ENCODE data around the gene ZNF853.

ZNF853 gene

DNA sequence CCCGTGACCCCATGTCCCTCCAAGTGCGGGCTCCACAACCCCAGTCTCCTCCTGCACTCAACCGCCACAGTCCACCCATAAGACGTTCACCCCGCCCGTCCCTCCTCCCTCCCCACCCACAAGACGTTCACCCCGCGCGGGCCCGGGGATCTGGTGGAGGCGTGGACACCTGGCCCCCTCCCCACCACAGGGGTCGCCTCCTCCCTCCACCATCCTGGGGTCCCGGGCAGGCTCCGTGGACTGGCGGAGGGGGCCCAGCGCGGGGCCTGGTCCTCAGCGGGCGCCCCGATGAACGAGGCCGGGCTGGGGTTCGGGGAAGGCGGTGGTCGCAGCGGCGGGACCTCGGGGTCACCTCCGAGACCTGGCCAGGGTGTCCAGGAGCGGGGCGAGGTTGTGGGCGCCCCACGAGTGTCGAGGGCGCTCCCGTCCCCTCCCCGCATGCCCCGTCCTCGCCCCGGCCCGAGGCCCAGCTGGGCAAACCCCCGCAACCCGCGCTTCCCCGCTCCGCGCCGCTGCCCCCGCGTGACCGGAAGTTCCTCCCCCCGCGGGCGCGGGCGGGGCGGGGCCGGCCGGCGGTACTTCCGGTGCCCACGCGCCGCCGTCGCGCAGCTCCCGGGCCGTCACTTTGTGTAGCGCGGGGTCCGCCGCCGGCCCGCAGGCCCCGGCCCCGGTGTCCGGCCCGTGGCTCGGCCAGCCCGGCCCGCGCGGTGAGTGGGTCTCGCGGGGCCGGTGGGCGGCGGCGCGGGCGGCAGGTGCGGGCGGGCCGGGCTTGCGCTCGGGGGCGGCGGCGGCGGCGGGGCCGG is 21.5 kb downstream of the ZNF853 start, which contains the start of gene ZNF316:
Gene ZNF316 (plus strand): TSS at position 578 of the 803 bp plus-strand sequence. CDS start 5,092 bp downstream, outside the sequence.
- DNase-seq (ENCODE audit: low read depth) = no peak

DNA sequence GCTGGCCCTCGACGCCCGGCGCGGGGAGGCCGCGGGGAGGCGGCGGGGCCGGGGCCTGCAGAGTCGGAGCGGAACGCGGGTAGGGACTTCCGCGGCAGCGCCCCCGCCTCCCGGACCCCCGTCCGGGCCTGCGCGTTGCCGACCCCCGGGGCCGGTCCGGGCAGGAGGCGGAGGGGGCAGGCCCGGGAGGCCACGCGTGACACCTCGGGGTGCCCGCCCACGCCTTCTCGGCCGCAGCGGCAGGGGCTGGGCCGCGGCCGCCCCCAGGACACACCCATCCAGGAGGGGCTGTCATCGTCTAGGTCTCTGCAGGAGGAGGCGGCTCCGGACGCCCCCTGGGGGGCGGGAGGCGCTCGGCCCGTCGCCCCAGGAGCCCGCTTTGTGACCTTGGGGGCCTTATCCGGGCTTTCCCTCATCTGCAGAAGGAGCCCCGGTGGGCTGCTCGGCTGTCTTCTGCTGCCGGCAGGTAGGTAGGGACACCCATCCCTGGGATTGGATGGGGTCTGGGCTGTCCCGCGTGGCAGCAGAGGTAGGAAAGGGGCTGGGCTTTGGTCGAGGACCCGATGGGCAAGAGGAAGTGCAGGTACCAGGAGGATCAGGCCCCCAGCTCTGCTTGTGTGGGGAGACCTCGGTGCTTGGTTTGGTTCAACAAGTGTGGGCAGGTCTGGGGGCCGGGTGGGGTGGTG is 22.3 kb downstream of the ZNF853 start:
- peak; percentile 39 for DNase-seq (ENCODE audit: low read depth)

DNA sequence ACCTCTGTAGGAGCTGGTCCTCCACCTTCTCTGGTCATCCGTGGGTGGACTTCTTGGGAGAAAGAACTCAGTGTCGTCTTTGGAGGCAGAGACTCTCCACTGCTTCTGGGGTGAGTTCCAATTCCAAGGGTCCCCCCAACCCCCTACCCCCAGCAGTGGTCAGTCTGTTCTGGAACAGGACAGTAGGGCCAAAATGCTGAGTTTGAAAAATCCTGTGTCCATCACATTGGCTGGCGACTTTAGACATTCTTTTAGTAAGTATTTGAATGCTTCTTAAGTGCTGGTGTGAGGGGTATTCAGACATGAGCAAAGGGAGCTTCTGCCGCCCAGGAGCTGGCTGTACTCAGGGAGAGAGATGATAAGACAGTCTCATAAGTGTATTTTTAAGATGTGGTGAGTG is 23.6 kb downstream of the ZNF853 start:
- no peak for DNase-seq (ENCODE audit: low read depth)

DNA sequence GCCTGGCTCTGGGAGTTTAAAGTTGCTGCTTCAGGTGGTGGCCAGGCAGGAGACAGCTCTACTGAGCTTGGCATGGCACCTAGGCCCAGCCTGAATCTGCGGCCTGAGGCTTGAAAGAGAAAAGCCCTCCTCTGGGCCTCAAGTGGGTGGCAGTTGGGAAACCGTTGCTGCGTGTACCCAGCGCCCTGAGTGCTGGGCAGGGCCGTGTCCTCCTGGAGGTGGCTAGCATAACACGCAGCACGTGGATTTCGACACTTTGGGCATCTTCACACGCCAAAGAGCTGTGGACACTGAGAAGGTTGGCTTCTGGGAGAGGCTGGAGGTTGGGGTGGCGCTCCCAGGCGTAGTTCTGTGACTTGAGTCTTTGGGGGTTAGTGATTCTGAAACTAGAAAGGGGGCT is 24.2 kb downstream of the ZNF853 start:
- no peak for DNase-seq (ENCODE audit: low read depth)

DNA sequence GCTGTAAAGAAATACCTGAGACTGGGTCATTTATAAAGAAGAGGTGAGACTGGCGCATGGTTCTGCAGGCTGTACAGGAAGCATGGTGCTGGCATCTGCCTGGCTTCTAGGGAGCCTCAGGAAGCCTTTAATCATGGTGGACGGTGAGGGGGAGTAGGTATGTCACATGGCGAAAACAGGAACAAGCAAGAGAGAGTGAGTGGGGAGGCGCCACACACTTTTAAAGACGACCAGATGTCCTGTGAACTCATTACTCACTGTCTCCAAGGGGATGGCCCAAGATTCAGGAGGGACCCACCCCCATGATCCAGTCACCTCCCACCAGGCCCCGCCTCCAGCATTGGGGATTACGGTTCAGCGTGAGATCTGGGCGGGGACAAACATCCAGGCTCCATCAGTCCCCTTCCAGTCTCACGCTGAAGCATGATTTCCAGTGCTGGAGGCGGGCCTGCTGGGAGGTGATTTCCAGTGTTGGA is 24.9 kb downstream of the ZNF853 start:
- DNase-seq (ENCODE audit: low read depth) = no peak

DNA sequence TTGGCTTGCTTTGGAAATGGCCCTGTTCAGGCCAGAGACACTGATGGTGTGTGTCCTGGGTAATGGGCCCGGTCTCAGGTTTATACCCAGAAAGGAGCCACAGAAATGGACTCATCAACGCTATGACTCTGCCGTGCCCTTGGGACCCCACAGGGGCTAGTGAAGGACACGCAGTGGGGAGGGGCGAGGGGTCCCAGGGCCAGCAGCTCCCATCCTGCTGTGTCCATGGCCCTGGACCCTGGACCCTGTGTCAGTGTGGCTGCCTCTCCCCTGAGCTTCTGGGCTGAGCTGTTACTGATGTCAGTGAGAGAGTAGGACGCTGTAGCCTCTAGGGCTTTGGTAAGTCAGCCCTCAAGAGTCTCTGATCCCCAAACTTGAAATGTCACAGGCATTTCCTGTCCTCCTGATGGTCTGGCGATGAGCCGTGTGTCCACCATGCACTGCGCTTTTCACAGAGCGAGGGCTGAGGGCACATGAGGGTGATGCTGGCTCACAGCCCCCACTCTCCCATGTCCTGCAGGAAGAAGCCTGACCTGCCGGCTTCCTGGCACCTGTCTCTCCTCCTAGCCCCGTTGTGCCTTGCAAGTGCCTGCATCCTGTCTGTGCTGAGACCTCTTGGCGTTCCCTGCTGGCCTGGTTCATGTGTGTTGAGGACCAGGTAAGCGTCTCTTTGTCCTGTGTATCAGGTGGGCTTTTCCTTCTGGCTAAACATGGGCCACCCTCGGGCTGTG is 26.1 kb downstream of the ZNF853 start:
- DNase-seq (ENCODE audit: low read depth) = no peak

DNA sequence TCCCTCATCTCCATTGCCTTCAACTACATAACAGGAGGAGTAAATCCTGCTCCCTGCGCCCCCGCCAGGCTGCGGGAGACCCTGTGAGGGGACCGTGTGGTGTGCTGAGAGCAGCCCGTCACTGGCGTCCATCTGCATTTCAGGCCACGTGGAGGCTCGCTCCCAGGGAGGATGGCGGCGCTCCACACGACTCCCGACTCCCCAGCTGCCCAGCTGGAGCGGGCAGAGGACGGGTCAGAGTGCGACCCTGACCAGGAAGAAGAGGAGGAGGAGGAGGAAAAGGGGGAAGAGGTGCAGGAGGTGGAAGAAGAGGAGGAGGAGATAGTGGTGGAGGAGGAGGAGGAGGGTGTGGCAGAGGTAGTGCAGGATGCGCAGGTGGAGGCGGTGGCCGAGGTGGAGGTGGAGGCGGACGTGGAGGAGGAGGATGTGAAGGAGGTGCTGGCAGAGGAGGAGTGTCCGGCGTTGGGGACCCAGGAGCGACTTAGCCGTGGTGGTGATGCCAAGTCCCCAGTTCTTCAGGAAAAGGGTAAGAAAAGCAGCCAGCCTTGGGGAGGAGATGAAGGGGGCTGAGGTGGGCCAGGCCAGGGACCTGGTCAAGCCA is 26.9 kb downstream of the ZNF853 start:
- no peak for DNase-seq (ENCODE audit: low read depth)

DNA sequence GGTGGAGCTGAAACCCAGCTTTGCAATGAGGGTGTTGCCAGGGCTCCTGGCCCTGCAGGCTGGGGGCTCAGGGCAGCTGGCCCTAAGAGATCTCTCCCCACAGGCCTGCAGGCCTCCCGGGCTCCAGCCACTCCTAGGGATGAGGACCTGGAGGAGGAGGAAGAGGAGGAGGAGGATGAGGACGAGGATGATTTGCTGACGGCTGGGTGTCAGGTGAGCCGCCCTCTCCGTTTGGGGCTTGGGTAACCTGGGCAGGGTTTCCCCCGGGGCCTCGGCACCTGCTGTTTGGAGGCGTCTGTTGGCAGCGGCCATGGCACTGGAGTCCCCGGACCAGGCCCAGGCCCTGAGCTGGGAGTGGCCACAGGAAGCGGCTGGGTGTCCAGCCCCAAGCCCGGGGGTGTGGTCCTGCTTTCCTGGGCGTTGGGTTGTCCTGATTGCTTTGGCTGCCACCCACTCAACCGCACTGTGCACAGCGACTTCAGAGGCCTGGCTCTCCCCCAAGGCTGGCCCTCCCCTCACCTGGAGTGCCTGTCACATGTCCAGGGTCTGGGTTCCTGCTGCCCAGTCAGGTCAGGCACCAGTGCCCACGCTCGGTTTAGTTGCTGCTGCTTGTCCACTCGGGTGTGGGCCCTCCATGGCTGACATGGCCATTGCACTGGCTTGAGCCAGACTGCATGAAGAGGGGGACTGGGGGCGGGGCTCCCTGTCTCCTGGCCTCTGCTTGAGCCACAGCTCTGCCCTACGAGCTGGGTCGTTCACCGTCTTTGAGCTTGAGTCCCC is 27.6 kb downstream of the ZNF853 start:
- DNase-seq (ENCODE audit: low read depth) = no peak

DNA sequence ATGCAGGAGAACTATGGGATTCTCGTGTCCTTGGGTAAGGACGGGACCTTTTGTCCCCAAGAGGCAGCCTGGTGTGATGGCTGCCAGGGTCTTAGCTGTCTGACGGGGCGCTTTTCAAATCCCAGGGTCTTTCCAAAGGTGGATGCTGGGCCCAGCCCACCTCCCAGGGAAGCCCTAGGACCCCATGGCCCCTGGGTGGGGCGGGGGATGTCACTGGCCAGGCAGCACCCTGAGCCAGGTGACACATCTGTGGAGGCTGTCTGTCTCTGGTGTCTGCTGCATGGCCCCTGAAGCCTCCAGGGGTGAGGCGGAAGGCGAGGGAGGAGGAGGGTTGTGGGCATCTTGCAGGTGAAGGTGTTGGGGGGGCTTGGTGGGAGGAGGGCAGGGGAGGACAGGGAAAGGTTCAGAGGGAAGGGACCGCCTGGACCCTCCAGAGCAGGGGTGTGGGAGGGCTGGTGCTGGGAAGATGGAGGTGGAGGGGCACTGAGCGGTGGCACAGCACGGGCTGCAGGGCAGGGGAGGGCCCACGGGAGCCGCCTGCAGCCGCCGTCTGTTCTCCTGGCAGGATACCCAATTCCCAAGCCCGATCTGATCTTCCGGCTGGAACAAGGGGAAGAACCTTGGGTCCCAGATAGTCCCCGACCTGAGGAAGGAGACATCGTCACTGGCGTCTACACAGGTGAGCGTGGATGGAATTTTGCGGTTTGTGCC is 28.7 kb downstream of the ZNF853 start:
- DNase-seq (ENCODE audit: low read depth) = no peak

DNA sequence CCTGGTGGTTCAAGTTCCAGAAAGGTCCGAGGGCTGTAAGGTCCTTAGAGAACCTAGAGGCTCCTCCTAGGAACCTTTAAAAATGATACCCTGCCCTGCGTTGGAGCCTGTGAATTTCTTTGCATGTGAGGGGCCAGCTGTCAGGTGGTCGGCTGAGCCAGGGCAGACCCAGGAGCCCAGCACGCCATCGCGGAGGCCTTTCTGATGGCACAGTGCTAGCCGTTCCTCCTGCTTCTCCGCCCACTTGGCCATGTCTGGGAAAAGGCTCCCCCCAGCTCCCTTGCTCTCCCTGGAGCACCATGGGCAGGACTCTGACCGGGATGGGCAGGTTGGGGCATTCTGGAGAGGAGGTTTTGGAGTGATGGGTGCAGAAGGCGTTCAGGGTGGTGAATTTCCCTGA is 29.3 kb downstream of the ZNF853 start:
- DNase-seq (ENCODE audit: low read depth) = no peak

DNA sequence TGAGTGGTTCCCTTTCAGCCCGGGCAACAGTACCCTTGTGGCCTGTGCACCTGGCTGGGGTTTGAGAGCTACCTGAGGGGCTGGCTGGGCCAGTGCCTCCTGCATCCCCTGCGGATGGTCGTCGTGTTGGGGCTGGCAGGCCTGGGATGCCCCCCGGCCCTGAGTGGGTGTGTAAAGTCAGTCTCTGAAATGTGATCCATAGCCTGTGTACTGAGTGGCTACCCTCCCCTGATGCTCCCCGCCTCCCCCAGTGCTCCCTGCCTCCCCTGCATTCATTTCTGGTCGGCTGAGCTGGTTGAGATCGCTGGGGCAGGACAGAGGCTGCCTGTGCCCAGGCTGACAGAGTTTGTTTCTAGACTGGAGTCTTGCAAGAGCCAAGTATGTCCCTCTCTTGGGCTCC is 31.1 kb downstream of the ZNF853 start:
- DNase-seq (ENCODE audit: low read depth) = no peak

DNA sequence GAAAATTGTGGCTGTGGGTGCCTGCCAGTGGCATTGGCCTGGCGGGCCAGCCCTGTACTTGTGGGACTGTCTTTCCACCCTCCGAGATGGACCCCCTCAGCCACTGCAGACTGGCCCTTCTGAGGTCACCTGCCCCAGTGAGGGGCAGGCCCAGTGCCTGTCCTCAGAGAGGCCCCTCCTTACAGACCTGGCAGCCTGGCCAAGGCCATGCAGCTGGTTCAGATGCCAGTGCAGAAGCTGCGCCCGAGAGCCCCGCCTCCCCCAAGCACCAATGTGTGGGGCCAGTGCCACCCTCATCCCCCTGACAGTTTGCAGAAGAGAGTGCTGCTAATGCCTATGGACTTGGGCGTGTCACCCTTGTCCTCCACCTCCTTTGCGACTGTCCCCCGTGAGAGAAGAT is 31.7 kb downstream of the ZNF853 start:
- no peak for DNase-seq (ENCODE audit: low read depth)

DNA sequence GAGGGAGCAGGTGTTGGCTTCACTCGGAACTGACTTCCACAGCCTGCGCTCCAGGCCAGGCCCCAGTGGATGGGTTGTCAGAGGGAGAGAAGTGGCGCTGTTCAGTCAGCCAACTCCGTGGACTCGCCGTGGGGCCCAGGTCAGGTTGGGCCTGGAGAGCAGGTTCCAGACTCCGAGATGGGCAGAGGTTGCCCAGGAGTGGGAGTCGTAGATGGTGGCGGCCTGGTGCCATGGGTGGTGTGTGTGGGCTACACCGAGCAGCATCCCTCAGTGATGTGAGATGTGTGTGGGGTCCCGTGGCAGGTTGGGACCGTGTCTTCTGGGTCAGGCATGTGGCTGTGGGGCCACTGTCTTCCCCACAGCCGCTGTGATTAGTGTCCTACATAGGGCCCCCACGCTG is 32.1 kb downstream of the ZNF853 start:
- DNase-seq (ENCODE audit: low read depth) = no peak

DNA sequence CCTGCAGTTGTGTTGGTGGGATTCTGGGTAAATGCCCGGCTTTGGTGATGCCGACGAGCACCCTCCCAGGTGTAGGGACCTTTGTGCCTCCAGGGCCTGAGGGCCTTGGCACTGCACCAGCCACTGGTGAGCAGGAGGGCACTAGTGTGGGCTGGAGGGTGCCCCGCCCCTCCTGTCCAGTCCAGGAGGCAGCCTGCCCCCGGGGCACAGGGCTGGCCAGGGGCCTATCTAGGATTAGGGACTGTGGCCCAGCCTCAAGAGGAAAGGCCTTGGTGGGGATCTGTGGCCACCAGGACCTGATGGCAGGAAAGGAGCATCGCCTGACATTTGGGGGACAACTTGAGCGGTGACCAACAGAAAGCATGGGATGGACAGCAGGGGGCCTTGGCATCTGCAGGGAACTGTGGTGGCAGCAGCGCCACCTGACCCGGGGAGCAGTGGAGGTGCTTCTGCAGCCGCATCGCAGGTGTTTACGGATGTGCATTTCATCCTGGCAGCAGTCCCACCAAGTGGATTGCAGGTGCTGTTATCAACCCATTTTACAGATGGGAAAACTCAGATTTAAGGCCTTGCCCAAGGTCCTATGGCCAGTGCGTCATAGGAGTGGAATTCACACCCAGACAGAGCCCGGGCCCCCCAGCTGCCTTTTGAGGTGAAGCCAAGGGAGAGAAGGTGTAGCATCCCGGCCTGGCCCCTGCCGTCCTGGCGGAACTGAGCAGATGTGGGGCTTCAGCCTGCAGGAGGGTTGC is 32.8 kb downstream of the ZNF853 start:
- no peak for DNase-seq (ENCODE audit: low read depth)

DNA sequence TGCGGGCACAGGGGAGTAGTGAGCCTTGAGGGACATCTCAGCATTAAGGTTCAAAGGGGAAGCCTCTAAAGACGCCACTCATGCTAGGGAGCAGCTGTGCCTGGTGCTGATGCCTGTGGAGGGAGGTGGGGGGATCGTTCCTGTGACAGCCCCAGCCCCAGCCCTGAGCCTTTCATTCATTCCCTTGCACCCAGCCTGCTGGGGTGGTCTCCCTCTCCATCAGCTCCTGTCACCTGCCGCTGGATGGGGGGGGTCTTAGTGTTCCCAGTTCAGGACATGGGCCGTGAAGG is 33.4 kb downstream of the ZNF853 start:
- no peak for DNase-seq (ENCODE audit: low read depth)

DNA sequence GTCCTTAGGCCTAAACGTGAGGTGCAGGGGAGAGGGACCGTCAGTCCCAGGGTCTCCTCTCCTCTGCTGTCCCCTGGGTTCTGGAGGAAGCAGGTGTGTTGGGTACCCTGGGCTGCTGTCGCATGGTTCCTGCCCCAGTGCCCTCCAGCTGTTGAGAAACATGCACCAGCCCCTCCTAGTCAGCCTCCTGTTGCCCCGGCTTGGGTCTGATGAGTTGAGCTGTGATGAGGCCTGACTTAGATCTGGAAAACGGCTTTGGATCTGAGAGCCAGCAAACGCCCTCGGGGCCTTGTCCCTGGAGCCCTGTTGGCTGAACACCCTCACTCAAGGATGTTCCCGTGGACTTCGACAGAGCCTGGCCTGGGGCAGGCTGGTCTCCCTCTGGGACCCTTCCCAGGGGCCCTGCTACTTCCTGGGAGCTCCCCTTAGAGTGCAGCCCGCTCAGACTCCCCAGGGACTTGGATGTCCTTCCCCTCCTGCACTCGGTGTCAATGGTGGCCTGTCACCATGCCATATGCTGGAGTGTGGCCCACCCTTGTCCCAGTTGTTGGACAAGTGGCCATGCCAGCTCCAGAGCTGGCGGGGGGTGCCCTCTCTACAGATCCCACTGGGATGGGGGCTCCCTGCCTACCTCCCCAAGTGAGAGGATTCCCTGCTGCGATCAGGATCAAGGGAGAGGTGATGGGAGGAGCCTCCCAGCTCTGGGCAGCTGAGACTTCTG is 34.0 kb downstream of the ZNF853 start:
- no peak for DNase-seq (ENCODE audit: low read depth)

DNA sequence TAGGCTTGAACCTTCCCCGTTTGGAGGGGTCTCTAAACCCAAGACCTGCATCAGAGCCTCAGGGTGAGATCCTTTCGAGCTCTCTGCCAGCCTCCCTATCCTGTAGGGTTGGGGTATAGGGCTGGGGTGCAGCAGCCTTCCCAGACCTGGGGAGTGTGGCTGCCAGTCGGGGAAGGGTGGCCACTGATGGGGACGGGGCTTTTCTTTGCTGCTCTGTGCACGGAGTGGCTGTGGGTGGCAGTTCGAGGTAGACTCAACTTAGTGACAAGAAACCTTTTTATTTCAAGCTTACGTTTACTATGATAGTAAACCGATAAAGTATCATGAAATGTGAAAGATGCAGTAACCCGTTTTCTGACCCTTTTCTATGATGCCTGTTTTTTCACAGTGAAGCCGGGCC is 34.7 kb downstream of the ZNF853 start:
- DNase-seq (ENCODE audit: low read depth) = no peak

DNA sequence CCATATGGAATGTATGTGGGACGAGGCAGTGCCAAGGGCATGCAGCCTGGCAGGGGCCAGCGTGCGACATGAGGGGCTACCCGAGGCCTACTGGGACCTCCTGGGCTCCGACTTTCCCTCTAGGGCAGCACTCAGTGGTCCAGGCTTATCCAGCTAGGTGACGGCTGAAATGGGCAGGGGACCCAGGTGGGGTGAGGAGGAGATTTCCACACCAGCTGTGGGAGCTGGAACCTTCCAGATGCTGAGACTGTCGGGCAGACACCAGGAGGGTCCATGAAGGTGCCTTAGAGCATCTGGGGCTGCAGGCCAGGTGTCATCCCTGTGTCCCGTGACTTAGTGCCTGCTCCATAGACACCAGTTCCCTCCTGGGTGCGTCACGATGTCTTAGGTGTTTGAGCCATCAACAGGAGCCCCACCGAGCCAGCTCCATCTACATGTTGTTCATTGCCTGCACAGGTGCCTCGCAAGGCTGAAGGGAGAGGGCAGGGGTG is 35.2 kb downstream of the ZNF853 start:
- no peak for DNase-seq (ENCODE audit: low read depth)

DNA sequence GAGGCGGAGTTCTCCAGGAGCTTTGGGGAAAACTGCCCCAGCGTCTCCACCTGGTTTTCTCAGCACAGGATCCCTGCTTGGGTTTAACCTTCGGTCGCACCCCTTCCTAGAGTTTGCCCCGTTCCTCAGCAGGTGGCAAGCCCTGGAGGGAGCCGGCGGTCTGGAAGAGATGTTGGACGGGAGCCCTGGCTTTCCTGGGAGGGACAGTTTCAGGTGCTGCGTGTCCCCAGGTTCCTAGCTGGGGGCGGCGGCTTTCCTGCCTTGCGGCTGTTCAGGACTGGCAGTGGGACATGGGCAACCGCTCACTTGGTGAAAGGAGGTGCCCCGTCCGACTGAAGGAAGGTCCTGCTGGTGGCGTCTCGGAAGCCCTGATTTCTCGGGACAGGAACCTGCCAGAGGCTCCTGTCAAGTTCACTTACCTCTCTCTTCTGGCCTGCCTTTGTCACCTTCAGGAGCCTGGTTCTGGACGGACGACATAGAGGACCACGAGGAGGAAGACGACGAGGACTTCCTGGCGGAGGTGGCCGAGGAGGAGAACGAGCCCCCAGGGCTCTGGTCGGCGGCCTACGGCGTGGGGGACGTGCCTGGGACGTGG is 36.5 kb downstream of the ZNF853 start:
- DNase-seq (ENCODE audit: low read depth) = no peak

Measured in CMK (cell line).